Mucosa of rectum (tissue), 2 donors: ENCODE results near the gene PTCH1.
A peak's percentile ranks its signal among the peaks of the same experiment; 100 is the strongest.

Experiments used
- H3K27ac ChIP-seq, 2 donors: one replicate each; pipeline ENCODE4 v1.7.0; 2013; ENCODE audit warnings: inconsistent platforms in 2 of 2, low read depth in 2 of 2, low read length in 2 of 2
- H3K27me3 ChIP-seq, 2 donors: one replicate each; pipeline ENCODE4 v1.7.0; 2013; ENCODE audit warnings: low read length in 2 of 2; ENCODE audit not compliant: control insufficient read depth in 2 of 2, insufficient read depth in 2 of 2
- H3K36me3 ChIP-seq, 2 donors: one replicate each; pipeline ENCODE4 v1.7.0; 2013; ENCODE audit warnings: low read length in 2 of 2; ENCODE audit not compliant: control insufficient read depth in 2 of 2, insufficient read depth in 2 of 2
- H3K4me1 ChIP-seq, 2 donors: one replicate each; pipeline ENCODE4 v1.7.0; 2013; ENCODE audit warnings: low read length in 2 of 2, mild to moderate bottlenecking in 1 of 2; ENCODE audit not compliant: control insufficient read depth in 2 of 2, insufficient read depth in 2 of 2
- H3K4me3 ChIP-seq, 2 donors: one replicate each; pipeline ENCODE4 v1.7.0; 2013; ENCODE audit warnings: low read length in 2 of 2
- H3K9ac ChIP-seq, 2 donors: one replicate each; pipeline ENCODE4 v1.7.0; 2013; ENCODE audit warnings: low read length in 2 of 2, low read depth in 1 of 2, mild to moderate bottlenecking in 1 of 2
- H3K9me3 ChIP-seq, 2 donors: one replicate each; pipeline ENCODE4 v1.7.0; 2013; ENCODE audit warnings: low read length in 2 of 2; ENCODE audit not compliant: control insufficient read depth in 2 of 2
- donor health status: healthy.
- donor health status: Normal muscosa, but diverticular disease.

Gene PTCH1

DNA sequence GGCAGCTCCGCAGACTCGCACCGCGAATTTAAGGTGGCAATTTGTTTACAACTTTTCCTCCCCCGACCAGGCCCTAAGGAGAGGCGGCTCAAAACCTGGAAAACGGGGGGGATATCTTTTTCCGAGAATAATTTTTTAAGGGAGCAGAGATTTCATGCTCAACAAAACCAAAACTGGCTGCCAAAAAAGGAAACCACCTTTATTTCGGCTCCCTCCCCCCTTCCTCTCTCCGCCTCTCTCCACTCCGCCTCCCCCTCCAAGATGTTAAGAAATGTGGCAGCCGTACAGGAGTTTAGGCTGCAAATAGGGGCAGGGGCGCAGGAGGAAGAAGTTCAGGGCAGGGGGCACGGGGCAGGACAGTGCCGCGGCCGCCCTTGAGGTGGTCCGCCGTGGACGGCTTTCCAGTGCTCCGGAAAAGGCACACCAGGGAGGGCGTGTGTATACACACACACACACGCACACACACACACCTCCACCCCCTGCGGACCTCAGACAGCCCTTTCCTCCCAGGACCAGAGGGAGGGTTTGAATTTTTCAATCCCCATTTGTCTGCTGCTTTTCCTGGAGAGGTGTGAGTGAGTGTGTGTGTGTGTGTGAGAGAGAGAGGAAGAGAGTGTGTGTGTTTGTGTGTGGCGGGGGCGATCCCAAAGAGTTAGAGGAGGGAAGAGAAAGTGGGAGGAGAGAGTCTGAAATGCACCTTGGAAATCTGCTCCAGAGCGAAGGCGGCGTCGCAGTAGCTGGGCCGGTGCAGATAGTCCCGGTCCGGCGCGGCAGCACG is 9.1 kb downstream of the PTCH1 start:
- H3K27ac ChIP-seq, result peak overlapping the region; percentile 86
- H3K4me3 ChIP-seq, result peak overlapping the region; percentile 91 to 93
- no peaks in the 10 kb centered on the region for H3K27me3 ChIP-seq
- peaks cover 11 to 16% of the 10 kb centered on the region in 2 donors for H3K4me1 ChIP-seq
- H3K9ac ChIP-seq, result peak overlapping the region; percentile 79 to 86
- no peaks in the 10 kb centered on the region for H3K36me3 ChIP-seq
- no peaks in the 10 kb centered on the region for H3K9me3 ChIP-seq

DNA sequence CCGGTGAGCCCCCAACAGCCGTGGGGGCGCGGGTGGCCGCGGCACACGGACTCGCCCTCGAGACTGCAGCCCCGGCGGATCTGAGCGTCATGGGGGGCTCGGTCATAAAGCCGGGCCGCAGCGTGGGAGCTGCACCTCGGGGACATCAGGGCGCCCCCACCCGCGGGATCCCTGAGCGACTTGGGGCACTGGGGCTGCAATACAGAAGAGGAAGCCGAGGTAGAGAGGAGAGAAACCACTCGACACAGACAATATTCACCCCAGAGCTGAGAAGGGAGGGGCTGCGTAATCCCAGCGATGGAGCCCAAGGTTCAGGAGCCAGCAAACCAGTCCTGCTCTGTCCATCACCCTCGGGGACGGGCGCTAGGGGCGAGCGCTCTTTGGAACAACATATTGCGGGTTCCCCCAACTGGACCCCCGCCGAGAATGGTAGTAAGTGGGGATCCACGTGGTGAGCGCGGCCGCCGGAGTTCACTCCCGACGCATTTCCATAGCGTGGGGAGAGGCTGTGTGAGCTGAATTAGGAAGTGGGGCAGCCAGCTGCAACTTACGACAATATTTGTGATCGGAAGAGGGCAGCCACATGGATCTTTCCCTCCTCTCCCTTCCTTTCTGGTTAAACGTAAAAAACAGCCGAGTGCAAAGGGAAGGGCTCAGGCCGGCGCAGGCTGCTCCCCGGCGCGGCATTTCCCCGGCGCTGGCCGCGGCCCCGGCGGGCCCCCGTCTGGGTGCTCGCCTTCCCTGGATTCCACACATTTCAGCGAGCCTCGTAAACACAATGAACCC is 9.9 kb downstream of the PTCH1 start:
- Histone ChIP-seq H3K9ac (peak overlapping the region; percentile 79 to 86), H3K36me3 (no peaks in the 10 kb centered on the region), H3K27ac (peak overlapping the region; percentile 86), H3K27me3 (no peaks in the 10 kb centered on the region), H3K4me1 (peaks cover 11 to 15% of the 10 kb centered on the region in 2 donors), H3K9me3 (no peaks in the 10 kb centered on the region), H3K4me3 (peak overlapping the region; percentile 91 to 93)

- Histone ChIP-seq H3K27me3 (no peaks in the 10 kb centered on the region), H3K4me1 (peaks cover 10 to 11% of the 10 kb centered on the region in 2 donors), H3K4me3 (peak overlapping the region; percentile 91 to 93), H3K27ac (peak overlapping the region; percentile 86), H3K36me3 (no peaks in the 10 kb centered on the region), H3K9ac (peak overlapping the region; percentile 79 to 86), H3K9me3 (no peaks in the 10 kb centered on the region)
These were observed 10.4 kb downstream of the PTCH1 start for GRCh38 chr9:95506428-95506677.

DNA sequence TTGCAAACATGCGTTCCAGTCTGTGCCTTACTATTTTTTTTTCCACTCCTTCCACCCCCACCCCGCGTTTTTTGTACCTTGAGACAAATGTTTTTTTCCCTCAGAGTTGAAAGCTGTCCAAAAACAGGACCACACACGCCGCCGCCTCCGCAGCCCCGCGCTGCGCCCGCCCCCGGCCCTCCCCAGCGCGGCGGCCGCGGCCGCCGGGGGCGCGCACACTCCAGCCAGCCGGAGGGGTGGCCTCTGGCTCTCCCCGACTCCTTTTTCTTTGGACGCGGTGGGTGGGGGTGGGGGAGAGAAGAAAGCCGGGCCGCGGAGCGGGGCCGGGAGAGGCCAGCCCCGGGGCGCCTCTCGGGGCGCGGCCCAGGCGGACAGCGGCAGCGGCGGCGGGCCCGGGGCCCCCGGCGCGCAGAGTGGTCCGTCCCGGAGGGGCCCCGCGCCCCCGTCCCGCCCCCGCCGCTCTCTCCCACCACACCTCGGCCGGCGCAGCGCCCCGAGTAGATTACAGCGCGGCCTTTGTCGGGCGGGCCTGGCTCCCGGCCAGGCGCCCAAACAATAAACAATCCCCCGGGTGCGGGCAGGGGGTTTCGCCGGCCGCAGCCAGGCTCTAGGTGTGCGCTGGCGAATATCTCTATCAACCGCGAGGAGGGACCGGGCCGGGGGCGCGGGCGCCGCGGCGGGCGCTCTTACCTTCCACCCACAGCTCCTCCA is 10.9 kb downstream of the PTCH1 start:
- Histone ChIP-seq H3K9me3 (no peaks in the 10 kb centered on the region), H3K27me3 (no peaks in the 10 kb centered on the region), H3K4me1 (peaks cover 9 to 11% of the 10 kb centered on the region in 2 donors), H3K9ac (peak overlapping the region; percentile 79 to 86), H3K36me3 (no peaks in the 10 kb centered on the region), H3K4me3 (peak overlapping the region; percentile 91 to 93), H3K27ac (peak overlapping the region; percentile 86)

DNA sequence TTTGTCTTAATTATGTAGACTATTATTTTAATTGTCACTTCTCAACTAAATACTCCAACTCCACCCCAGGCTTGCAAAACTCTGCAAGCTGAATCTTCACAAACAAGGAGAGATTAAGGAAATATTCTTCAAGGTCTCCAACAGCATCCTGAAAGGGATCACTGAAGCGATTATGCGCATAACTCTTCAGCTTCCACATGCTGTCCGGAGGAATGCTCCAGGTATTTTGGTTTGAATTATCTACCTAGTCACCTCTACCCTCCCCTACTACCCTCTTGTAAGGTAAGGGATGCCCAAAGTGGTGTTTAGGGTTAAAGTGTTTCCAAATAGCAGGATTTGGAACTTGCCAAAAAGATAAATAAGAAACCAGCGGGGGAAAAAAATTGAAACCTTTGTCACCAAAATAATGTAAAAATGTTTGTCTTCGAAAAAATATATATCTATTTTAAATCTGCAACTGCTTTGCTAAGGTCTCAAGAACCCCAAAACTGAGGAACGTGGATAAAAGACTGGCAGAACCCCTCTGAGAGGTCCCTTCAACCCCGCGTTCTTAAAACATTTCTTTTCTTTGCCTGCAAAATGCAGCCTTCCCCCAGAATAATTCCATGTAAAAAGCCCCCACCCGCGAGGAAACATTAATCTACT is 11.6 kb downstream of the PTCH1 start:
- Histone ChIP-seq H3K9me3 (no peaks in the 10 kb centered on the region), H3K4me1 (peaks cover 8 to 9% of the 10 kb centered on the region in 2 donors), H3K27ac (peak overlapping the region; percentile 1 to 27), H3K4me3 (peak overlapping the region; percentile 69 to 93), H3K9ac (peak overlapping the region in 1 of 2 donors; percentile 86), H3K27me3 (no peaks in the 10 kb centered on the region), H3K36me3 (peaks cover 2 to 3% of the 10 kb centered on the region in 2 donors)

- H3K27me3 ChIP-seq, result no peaks in the 10 kb centered on the region
- H3K27ac ChIP-seq, result peak overlapping the region; percentile 1 to 34
- no peaks in the 10 kb centered on the region for H3K9me3 ChIP-seq
- peaks cover 1 to 3% of the 10 kb centered on the region in 2 donors for H3K4me1 ChIP-seq
- H3K9ac ChIP-seq, result no peak overlapping the region
- peaks cover 3 to 4% of the 10 kb centered on the region in 2 donors for H3K36me3 ChIP-seq
- peak overlapping the region; percentile 26 to 32 for H3K4me3 ChIP-seq
These were observed 12.5 kb downstream of the PTCH1 start for GRCh38 chr9:95504053-95504963.

GRCh38 chr9:95503369-95503768 is 13.4 kb downstream of the PTCH1 start:
- Histone ChIP-seq H3K9me3 (no peaks in the 10 kb centered on the region), H3K27me3 (no peaks in the 10 kb centered on the region), H3K36me3 (peaks cover 3 to 4% of the 10 kb centered on the region in 2 donors), H3K9ac (no peak overlapping the region), H3K4me1 (peaks cover 0 to 2% of the 10 kb centered on the region in 2 donors), H3K4me3 (peak overlapping the region in 1 of 2 donors; percentile 35), H3K27ac (no peak overlapping the region)

DNA sequence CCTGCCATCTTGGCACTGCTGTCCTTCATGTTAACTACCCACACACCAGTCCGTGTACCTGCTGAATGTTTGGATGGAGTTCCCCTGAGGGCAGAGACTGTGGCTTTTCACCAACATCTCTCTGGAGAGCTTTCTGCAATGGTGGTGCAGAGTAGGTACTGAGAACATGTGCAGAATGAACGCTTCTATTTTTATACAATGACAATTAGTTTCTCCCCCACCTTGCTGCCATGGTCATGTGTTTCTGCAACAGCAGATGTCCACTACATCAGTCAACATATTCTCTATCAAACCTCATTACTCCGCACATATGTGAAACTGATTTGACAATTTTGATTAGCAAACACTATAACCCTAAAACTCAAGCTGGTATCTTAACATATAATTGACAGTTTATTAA is 14.5 kb downstream of the PTCH1 start:
- no peaks in the 10 kb centered on the region for H3K27me3 ChIP-seq
- H3K36me3 ChIP-seq, result peaks cover 3 to 4% of the 10 kb centered on the region in 2 donors
- peak overlapping the region in 1 of 2 donors; percentile 35 for H3K4me3 ChIP-seq
- no peak overlapping the region for H3K27ac ChIP-seq
- peaks cover 0 to 2% of the 10 kb centered on the region in 2 donors for H3K4me1 ChIP-seq
- H3K9me3 ChIP-seq, result no peaks in the 10 kb centered on the region
- no peak overlapping the region for H3K9ac ChIP-seq

GRCh38 chr9:95499847-95500246 is 16.9 kb downstream of the PTCH1 start:
- H3K36me3 ChIP-seq, result peaks cover 3 to 4% of the 10 kb centered on the region in 2 donors
- H3K27me3 ChIP-seq, result no peaks in the 10 kb centered on the region
- no peak overlapping the region for H3K4me3 ChIP-seq
- H3K9me3 ChIP-seq, result no peaks in the 10 kb centered on the region
- no peak overlapping the region for H3K27ac ChIP-seq
- H3K4me1 ChIP-seq, result peaks cover 0 to 3% of the 10 kb centered on the region in 2 donors
- H3K9ac ChIP-seq, result no peak overlapping the region
